GM18507 (cell line): ENCODE measurements around the gene NID2.

Source experiments
- DNase-seq: peaks from one replicate; pipeline ENCODE4 v3.0.0; 2011; ENCODE audit warnings: low read depth; ENCODE audit not compliant: insufficient read length; ENCODE audit errors: extremely low spot score
- FAIRE-seq: peaks from 2 replicates; lab custom pipeline; 2011; peaks lifted over from hg19 to GRCh38; lab: Jason Lieb, UNC

The NID2 gene

DNA sequence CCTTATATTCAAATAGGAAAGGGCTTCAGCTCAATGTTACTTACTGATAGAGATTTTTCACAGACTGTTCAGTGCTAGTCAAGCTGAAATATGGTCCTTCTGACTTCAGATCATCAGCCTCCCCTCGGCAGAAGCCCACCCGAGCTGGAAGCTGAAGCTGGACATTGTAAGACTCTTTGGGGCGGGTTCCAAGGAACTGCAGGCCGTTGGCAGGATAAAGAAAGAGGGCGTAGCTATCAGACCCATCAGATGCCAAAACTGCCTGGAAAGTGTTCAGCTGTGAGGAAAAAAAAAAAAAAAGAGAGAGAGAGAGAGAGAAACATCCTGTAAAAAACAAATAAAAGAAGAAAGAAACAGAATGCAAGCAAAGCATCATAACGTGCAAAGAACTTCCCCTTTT, 8.8 kb downstream of the NID2 start:
- DNase-seq (no peak), FAIRE-seq (no peak)

DNA sequence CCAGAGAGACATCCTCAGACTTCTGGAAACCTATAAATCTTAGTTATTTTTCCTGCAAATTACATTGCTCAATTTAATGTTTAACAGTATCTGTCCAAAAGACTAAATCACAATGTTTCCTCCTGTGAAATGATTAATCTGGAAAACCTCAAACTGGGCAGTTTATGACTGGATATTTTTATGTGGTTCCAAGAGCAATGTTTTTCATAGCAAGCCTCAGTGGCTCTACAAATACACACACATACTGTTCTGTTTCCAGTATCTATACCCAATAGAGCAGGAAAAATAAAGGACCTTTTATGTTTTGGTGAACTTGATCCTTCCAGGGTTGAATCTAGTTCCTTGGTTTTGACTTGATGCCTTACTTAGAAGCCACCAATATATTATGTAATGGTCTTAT, 9.2 kb downstream of the NID2 start:
- FAIRE-seq (no peak), DNase-seq (no peak)

DNA sequence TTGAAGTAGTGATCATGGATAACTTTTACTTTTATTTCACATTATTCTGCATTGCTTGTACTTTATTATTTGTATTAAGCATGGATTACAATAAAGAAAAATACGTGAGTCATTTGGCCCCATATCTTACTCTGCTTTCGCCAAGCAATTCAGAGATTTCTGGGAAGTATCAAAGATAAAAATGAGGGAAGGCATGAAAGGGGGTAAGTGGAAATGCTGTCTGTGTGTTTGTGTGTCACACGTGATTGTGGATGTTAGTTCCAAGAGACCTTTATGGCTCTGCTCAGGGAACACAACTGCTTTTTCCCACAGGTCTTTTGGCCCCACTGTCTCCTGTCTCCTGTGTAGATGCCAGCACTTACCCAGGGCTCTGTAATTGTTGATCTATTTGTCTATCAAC, 10.5 kb downstream of the NID2 start:
- DNase-seq (no peak), FAIRE-seq (no peak)

DNA sequence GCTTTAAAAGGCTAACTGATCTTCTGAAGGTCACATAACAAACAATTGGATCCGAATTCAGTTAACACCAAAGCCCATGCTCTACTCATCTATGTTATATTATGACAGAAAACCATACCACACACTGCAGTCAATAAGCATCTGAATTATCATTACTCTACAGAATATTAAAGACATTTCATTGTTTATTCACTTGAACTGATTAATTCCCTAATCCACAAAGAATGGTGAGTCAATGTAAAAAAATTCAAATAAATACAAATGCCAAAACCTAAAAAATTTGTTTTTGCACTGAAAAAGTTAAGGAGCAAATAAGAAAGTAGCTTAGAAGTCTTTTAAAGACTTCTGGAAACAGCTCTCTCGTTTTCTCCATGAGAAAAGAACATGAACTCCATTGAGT, 13.7 kb downstream of the NID2 start:
- no peak for DNase-seq
- FAIRE-seq = no peak

DNA sequence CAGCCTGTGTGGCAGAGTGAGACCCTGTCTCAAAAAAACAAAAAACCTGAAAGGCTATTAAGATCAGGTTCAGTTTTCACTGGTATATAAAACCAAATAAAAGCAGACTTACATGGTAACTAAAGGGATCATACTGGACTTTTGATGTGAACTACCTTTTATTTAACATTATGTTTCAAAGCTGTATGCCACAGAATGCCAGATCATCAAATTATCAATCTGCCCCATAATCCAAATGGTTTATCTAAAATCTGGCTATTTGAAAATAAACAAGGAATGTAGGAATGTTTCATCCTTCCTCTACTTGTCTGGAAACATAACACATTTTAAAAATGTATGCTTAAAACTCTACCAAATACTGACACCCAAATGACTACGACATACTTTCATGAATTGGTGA, 14.2 kb downstream of the NID2 start:
- DNase-seq = no peak
- FAIRE-seq = no peak

DNA sequence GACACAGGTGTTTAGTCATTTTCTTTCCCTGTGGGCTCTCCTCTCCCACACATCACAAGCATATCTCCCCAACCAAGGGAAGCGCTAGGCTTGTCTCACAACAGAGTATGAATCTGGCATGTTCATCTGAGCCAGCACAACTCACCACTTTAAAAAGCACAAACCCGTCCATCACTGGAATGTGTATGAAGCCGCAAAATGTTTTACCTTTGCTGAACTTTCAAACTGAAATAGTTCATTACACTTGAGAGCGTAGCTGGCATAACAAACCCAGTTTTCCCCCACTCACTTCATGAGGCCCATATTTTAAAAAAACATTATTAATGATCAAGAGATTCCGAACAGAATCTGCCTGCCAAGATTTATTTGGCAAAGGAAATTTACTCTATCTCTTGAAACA, 15.8 kb downstream of the NID2 start:
- DNase-seq = no peak
- FAIRE-seq = no peak

DNA sequence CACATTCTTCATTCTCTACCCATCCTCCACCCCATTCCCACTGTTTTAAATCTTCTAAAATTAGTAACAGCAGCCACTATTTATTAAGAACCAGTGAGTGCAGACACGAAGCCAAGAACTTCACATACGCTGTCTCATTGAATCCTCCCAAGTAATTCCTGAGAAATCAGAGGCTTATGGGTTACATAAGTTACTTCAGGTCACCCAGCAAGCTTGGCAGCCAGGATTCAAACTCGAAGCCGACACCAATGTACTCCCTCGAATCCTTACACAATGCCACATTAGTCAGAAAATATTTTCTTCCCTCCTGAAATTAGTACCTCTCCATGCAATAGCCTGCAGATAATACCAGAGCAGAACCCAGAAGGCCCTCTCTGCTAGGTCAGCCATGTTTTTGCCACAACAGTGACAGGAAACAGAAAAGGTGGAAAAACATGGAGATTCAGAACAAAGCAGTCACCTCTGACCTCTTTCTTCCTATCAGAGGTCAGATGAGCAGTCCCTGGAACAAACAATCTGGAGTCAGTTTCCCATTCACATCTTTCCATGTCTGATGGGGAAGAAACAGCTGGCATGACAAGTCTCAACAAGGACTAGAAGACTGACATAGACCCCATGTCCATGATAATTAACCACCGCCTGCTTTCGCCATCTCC, 16.4 kb downstream of the NID2 start:
- FAIRE-seq (no peak), DNase-seq (no peak)

DNA sequence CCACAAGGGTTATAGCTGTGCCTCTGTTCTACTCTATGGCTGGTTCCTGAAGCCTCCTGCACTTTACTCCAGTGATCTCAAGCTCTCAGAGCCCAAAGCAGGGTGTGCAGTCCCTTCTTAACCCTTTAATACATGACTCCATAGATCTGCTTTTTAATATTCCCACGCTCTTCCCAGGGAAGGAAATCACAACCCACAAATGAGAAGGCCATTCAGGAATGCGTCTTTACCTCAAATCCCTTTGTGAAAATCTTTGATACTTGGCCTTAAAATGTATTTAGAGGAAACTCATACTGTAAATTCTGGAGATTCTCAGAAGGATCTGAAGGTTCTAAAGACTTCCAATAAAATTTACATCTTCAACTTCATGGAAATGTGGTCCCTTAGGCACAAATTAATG, 17.0 kb downstream of the NID2 start:
- no peak for FAIRE-seq
- DNase-seq = no peak

DNA sequence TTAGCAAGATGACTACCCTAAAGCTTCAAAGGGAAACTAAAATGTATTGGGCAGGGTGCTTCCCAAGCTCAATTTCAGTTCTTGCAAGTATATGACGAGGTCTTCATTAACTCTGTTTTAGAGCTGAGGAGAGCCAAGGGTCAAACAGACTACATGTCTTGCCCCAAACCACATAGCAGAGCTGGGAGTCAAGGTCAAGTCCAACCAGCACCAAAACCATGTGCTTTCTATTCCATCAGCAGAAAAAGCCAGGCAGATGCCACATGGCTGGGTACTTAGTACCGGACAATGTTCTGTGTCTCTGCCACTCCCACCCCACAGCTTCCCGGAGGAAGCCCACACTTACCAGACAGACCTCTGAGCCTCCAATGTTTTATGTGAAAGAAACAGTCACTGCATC, 17.6 kb downstream of the NID2 start:
- FAIRE-seq = no peak
- DNase-seq = no peak

DNA sequence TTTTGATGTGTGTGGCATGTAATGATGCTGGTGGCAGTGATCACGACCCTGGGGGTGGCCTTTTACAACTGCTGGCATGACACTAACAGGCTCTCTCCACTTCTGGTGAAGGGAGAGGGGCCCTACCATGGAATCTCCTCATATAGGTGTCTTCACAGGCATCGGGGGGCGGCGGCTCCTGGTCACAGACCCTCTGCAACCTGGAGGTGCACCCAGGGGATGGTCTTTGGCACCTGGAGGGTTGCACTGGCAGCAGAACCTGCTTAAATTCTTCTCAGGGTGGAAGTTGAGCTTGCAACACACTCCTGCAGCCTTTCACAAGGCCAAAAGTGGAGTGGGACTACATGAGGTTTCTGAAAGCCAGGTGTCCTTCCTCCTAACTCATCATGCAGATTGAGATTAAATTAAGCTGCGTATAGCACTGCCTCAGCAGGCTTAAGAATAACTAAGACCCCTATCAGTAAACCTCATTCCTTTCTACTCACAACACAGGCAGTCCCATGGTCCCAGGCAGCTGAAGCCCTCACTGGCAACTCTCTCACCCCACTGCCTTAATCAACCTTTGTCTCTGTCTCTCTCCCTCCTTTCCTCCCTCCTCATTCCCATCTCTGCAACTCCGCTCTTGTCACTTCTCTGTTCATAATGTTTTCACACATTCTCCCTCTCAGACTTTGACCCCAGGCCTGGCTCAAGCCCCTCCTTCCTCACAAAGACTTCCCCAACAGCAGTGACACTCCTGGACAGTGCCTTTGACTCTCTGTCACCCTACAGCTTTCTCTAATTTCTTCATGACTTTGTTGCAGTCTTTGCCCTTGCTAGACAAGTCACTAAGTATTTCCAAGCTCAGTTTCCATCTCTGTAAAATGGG, 18.9 kb downstream of the NID2 start:
- no peak for FAIRE-seq
- no peak for DNase-seq

GRCh38 chr14:52049271-52049670, 19.6 kb downstream of the NID2 start:
- no peak for DNase-seq
- no peak for FAIRE-seq

DNA sequence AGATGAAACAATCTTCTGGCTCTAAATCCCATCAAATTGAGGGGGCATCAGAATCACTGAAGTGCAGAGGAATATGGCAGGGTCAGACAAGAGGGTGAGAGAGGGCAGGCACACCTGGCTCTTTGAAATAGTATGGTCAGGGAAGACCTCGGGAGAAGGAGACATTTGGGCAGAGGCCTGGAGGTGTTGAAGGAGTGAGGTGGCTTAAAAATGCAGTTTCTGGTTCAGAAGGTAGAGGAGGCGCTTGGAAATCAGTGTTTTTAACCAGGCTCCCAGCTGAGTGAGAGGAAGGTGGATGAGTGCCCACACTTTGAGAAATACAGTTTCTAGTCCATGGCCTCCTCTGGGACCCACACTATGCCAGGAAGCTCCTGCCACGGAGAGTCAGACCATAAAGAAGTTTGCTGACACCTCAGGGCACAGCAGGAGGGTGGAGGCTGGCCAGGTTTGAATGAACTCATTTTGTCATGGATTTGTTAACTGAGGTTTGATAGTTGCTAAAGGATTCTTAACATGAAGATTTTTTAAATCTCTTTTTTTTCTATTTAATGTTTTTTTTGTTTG, 20.1 kb downstream of the NID2 start:
- FAIRE-seq = no peak

DNA sequence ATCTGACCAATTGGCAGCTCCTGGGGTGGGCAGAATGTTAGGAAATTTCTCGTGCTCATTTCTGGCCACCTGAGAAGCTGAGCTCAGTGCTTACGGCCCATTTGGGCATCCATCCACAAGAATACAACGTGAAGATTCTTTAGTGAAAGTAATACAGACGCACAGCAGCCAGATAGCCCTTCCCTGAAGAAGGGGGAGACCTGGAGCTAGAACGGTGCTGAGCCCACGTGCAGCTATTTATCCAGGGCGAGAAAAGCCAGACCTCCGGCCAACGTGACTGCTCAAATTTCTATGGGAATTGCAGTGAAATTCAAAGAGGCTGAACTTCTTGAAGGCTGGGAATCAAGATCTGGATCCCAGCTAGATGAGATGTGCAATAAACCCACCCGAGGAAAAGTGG, 20.7 kb downstream of the NID2 start:
- FAIRE-seq (no peak), DNase-seq (no peak)

More for the DNA sequence above, 20.1 kb downstream of the NID2 start:
- no peak for DNase-seq

- FAIRE-seq = no peak
- no peak for DNase-seq
These were observed 22.4 kb downstream of the NID2 start for GRCh38 chr14:52046376-52046917.

- DNase-seq (no peak), FAIRE-seq (no peak)
These were observed 23.9 kb downstream of the NID2 start for GRCh38 chr14:52044791-52045522.

DNA sequence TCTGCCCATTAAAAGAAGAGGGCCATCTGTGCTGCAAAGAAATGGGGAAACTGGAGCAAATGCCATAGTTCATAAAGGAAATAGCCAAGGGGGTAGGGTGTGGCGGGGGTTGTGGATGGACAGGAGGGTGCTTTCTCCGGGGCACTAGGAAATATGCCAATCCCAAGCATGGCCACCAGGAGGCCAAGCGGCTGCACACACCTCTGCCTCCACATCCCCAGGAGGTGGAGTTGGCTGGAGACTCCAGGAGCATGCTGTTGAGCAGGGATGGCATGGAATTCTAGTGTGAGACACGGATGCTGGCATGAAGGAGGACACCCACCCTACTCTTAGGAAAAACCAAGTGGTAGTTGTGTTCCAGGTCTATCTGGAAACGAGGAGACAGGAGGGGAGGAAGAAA, 25.2 kb downstream of the NID2 start:
- peak; percentile 29 for DNase-seq
- no peak for FAIRE-seq

DNA sequence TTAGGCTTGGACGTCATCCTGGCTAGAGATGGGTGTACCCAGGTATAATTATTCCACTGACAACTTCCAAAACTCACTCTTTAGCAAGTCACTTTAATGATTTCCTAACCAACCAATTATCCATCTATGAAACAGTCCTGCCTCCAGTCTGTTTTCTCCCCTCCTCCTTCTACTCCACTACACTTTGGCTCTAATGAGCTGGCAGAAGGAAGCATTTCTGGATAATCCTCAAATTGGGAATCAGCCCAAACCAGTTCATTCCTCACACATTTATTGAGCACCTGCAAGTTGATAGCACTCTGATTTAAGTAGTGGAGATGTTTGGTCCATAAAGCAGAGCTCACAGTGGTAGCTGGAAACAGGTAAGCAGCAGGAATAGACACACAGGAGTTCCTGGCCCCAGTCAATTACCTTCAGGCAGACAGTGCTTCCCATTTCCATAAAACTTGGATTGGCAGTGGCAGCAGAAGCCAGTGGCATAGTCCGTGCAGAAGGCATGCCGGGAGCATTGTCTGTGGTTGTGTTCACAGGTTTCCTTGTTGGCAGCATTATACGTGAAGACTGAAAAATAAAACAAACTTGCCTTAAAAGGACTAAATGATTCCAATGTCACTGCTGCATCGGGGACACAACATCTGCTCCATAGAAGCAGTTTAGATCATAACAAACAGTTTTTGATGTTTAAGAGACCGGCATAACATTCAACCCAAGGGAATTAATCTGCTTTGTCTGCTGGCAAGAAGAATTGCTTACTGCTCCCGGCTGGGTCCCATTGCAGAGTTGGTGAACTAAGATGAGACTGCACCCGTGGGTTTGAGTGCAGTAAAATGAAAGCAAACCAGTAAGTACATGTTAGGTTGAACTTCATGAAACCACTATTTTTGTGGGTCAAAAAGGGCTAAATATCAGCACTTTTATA, 26.2 kb downstream of the NID2 start:
- FAIRE-seq = no peak
- DNase-seq = no peak

DNA sequence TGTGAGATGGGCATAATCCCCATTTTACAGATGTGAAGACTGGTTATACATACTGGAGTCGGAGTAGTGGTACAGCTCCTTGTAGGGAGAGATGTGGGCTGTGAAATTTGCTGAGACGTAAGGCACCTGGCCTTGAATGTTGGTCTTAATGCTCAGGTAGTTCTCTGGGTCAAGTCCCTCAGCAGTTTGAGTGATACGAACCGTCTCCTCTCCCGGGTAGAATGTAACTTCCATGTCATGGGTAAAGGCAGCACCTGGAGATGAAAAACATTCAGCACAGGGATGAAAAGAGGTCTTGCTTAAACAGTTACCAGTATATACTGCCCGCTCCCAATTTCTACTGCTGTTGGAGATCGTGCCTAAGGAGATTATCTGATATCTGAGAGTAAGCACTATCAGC, 28.3 kb downstream of the NID2 start:
- no peak for DNase-seq
- no peak for FAIRE-seq
